SIG-M5 treated with dmso at 0.1 percent for 504 hours (cell line): ENCODE measurements around the gene FUT2.
A peak's percentile ranks its signal among the peaks of the same experiment; 100 is the strongest.
"Not testable (repeated sequence)": the region's sequence is repeated elsewhere in the genome, so short reads cannot be mapped to it uniquely, and the experiment has no call there.

Experiments used
- DNase-seq: peaks from one replicate; lab custom pipeline; 2025; ENCODE audit not compliant: unreplicated experiment; lab: John Stamatoyannopoulos, UW

The FUT2 gene

DNA sequence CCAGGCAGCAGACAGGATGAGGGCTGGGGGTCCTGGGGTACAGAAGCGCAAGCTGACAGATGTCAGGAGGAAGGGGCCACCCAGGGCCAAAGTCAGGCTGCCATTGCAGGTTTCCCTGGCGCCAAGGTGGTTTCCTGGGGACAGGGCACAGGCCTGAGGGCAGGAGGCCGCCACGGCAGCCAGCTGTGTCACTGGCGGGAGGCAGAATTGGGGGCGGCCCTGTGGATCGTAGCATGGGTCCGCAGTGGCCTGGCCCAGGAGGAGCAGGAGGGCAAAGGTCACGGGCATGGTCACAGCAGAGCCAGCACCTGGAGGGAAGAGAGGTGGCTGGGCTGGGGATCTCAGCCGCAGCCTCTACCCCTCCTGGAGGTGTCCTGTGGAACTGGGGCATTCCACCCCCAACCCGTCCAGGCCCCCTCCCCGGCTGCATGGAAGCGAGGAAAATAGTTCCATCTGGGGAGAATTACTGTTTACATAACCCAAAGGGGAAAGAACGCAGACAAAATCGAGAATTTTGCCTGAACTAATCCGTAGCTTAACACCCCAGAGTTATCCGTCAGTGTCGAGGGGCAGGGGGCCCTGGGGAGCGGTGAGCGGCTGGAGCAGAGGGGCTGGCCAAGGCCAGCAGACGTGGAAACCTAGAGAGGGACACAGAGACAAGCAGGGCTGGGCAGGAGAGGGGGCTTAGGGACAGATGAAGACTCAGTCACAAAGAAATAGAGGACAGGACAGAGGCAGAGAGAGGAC, 24.9 kb upstream of the FUT2 start:
- DNase-seq, result no peak

DNA sequence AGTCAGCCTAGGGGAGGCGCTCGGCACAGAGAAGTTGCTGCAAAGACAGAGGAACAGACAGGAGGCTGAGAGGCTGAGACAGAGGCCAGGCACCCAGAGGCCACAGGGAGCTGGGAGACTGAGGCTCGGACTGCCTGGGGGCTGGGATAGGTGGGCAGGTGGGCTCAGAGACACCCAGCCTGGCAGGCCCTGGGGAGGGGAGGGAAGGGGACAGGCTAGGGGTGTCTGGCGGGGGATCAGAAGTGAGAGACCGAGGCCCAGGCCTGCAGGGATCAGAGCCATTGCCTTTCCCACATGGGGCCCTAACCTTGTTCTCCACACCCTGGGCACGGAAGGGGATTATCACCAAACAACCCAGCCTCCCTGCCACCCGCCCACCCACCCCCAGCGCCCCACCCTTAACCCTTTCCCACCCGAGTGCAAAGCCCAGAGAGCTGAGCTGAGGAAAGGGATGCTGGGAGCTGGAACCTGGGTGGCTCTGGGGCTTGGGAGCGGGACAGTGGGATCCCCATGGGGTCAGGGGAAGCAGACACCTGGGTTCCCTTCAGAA, 24.2 kb upstream of the FUT2 start:
- DNase-seq, result no peak

DNA sequence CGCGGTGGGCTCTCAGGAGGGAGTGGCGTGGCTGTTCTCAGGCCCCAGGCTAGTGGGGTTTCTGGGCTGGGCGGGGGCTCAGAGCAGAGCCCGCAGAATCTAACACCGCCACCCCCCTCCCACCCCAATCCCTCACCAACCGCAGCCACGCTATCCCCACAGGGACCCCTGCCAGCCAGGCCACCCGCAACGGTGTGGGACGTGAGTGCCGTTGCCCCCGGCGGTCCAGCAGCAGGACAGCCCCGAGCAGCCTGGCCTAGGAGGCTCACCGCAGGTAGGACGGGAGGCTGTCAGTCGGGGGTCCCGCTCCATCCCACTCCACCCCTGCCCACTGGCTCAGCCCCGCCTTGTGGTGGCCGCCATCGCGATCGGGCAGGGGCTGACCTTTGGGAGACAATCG, 22.8 kb upstream of the FUT2 start, which contains the start of gene NTN5:
Gene NTN5 (minus strand): TSS at position 24 of the 400 bp plus-strand sequence. CDS start 2,031 bp downstream, outside the sequence.
- no peak for DNase-seq

DNA sequence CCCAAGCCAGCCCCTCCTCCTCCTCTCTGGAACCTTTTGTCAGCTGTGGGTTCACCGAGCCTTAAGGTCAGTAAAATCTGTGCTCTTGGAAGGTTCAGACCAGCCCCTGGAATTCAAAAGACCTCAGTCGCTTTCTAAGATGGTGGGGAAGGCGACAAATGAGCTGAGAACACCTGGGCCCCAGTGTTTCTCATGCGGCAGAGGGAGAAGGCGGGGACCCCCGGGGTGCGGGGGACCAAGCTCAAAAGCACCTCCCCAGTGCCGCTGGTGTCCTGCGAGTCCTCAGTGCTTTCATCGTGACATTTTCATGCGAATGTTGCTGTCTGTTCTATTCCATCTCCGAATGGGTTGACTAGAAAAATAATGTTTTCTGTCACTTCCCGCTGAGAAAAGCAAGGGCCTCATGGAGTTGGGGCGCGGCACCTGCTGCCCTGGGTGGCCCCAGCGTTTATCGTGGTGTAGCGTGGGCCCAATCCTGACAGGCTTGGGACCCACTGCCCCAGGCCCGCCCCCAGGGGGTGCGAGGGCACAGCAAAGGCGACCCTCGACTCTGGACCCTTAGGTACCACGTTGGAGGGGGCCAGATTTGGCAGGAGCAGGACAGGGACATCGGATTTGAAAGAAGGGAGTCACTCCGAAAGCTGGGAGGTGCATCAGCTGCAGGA, 22.2 kb upstream of the FUT2 start:
- DNase-seq, result no peak

DNA sequence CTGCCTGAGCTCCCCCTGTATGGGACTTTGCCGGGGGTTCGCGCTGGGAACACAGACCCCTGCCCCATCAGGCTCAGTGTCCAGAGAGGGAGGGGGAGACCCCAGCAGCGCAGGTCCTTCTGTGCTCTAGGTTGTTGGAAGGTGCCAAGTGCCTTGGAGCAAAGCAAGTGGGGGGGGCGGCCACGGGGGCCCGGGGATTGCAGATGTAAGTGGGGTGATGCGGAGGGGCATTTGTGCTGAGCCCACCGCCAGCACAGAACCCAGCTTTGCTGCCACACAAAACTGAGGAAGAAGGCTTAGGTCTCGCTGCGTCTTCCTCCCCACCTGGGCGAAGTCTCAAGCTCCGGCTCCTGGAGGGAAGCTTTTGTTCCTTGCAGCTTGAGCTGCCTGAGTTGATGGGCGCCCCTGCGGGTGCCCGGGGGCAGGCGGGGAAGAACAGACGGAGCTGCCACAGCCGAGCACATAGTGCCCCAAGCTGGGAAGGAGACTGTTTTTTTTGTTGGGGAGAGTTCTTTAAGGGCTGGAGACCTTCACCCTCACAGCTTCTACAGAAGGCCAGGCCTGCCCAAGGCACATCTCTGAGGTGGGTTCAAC, 21.5 kb upstream of the FUT2 start:
- DNase-seq, result no peak

DNA sequence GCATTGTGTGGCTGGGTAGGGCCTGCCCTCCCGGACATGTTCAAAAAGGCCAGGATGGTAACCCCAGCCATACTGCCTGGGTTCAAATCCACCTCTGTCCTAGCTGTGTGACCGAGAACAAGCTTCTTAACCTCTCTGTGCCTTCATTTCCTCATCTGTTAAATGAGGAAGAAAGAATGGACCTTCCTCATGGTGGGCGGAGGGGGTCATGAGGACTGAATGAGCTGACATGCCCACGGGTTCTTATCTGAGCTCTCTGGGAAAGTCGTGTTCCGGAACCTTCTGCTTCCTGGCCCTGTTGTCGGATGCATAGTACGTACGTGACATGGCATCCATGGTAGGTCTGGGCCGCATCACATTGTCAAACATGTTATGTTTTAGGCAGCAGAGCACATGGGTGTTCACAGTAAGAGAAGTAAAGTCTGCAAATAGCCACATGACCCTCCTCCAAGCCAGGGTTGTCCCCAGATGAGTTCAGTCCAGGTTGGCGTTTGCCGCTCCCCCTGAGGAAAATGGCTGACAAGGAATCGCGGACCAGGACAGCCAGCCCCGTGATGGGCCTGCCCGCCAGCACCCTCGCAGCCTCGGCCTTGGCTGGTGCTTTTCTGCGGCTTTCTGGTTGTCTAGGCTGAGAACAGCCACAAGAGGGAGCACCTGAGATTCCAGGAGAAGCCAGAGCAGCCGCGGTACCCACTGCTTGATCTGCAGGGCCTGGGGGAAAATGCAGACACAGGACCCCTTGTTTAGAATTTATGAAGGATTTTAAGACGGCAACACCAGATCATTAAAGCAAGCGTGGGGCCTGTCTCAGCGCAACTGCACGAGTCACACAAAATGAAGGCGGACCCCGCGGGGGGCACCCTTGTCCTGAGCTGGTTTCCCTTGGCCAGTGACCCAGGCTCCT, 20.6 kb upstream of the FUT2 start:
- DNase-seq, result peak; percentile 68

DNA sequence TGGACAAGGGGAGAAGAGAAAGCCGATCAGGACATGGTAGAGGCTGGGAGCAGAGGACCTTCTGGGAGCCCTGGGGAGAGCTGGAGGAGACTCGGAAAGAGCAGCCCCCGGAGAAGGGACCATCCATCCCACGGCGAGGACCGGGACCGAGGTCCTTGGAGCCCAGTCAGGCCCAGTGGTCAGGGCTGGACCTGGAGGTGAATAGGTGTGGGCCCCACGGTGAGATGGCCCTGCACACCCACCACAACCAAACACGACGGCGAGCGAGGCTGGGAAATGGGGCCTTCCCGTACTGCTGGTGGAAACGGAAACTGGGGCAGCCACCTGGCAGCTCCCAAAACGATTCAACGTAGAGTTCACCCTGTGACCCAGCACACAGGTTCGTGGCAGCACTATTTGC, 19.3 kb upstream of the FUT2 start:
- DNase-seq, result no peak

DNA sequence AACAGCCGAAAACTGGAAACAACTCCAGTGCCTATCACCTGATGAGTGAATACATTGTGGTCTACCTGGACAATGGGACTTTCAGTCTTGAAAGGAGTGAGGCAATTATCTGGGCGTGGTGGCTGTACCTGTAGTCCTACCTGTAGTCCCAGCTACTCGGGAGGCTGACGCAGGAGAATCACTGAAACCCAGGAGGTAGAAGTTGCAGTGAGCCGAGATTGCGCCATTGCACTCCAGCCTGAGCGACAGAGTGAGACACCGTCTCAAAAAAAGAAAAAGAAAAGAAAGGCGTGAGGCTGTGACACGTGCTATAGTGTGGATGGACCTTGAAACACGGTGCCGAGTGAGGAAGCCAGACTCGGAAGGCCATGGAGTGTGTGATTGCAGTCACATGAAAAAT, 18.9 kb upstream of the FUT2 start:
- DNase-seq, result no peak

DNA sequence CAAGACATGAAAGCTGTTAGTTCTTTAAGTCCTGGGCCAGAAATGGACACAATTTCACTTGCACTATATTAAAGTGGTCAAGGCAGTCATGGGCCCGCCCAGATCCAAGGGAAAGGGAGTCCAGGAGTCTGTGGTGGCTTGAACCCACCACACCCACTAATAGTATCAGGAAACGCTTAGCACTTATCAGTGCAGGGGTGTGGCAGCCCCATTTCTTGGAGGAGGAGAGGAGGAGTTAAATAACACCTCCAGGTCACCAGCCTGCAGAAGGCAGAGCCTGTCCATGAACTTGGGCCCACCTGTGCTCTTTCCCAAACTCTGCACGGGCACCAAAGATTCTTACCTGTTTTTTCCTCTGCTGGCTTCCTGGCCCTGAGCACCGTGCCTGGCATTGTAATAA, 17.6 kb upstream of the FUT2 start:
- no peak for DNase-seq

DNA sequence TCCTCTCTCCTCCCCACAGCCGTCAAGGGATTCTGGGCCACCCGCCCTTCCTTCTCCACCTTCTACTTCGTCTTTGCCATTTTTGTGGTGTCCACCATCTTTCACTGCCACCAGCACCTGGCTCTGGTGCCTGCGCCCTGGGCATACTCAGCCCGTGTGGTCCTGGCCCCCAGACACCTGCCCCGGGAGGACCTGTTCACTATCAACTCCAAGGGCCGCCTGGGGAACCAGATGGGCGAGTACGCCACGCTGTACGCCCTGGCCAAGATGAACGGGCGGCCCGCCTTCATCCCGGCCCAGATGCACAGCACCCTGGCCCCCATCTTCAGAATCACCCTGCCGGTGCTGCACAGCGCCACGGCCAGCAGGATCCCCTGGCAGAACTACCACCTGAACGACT, 15.8 kb upstream of the FUT2 start:
- DNase-seq, result not testable (repeated sequence)

DNA sequence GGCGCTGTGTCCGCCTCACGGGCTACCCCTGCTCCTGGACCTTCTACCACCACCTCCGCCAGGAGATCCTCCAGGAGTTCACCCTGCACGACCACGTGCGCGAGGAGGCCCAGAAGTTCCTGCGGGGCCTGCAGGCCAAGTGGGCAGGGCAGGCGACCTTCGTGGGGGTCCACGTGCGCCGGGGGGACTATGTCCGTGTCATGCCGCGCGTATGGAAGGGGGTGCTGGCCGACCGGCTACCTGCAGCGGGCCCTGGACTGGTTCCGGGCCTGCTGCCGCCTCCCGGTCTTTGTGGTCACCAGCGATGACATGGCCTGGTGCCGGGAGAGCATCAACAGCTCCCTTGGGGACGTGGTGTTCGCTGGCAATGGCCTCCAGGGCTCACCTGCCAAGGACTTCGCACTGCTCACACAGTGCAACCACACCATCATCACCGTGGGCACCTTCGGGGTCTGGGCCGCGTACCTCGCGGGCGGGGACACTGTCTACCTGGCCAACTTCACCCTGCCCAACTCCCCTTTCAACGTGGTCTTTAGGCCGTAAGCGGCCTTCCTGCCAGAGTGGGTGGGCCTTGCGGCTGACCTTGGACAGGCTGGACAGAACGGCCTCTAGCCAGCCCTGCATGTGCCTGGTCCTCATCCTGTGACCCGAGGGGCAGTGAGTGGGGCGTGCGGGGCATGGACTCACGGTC, 15.2 kb upstream of the FUT2 start:
- no peak for DNase-seq

DNA sequence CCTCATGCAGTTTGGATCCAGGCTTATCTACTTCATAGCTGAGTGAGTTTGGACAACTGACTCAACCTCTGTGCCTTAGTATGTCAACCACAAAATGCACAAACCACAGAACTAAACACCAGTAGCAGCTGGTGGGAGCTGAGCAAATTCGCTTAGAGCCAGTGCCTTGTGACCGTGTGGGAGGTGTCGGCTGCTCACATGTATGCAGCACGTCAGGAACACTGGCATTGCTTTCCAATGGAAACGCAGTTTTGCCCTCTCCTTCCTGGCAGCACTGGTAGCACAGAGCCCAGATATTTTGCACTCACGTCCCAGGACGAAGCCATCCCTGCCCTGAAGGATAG, 14.7 kb upstream of the FUT2 start:
- DNase-seq, result no peak

DNA sequence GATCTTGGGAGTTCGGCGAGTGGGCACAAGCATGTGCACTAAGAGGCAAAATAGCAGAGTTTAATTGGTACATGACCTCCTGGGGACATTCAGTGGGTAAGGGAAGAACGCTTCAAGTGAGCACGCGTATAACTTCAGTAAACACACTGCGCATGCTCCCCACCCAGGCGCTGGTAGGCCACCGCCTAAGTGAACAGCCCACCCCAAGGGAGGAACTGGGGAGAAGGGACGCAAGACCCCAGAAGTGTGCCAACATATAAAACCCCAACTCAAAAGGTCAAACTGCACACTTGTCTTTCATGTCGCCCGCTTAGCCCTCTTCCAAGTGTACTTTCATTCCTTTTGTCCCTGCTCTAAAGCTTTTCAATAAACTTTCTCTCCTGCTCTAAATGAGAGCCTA, 12.4 kb upstream of the FUT2 start:
- no peak for DNase-seq

DNA sequence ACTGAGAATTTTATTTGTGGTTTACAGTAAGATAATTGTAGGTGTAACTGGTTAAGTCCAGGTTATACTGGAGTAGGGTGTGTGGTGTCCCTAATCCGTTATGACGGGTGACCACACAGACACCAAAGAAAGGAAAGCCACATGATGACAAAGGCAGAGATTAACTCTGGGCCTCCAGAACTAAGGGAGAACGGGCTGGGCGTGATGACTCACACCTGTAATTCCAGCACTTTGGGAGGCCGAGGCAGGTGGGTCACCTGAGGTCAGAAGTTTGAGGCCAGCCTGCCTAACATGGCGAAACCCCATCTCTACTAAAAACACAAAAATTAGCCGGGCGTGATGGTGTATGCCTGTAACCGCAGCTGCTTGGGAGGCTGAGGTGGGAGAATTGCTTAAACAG, 10.2 kb upstream of the FUT2 start:
- DNase-seq, result no peak

DNA sequence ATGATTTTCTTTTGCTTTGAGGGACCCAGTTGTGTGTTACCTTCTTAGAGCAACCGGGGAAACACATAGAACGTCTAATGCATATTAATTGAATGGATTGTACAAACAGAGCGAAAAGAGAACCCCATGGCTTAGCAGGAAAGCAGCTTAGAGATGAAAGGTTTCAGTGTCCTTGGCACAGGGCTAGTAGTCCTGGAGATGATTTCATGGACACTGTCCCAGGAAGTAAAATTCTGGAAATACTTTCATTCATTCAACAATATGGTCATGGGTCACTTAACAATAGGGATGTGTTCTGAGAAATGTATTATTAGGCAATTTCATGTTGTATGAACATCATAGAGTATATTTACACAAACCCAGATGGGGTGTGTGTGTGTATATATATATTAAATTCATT, 9.7 kb upstream of the FUT2 start:
- no peak for DNase-seq

DNA sequence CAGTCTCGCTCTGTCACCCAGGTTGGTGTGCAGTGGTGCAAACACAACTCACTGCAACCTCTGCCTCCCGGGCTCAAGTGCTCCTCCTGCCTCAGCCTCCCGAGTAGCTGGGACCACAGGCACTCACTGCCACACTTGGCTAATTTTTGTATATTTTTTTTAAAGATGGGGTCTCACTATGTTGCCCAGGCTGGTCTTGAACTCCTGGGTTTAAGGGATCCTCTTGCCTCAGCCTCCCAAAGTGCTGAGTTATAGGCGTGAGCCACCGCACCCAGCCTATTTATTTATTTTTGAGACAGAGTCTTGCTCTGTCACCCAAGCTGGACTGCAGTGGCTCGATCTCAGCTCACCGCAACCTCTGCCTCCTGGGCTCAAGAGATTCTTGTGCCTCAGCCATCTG, 9.1 kb upstream of the FUT2 start:
- not testable (repeated sequence) for DNase-seq

DNA sequence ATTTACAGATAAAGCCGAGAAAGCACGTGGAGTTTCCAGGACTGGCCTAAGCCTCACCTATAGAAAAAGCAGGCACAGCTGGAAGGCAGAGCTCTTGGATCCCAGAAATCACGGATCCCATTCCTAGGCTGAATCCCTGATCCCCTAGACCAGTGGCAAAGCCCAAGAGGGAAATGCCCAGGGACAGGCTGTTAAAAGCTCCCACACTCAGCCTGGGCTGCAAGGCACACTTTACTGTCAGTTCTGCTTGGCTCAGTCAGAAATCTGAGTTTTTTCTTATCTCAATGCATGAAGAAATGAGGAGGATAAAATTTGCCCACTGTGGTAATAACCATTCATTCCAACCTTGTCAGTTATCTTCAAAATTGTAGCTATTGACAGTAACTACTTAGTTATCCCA, 8.0 kb upstream of the FUT2 start:
- DNase-seq, result no peak

DNA sequence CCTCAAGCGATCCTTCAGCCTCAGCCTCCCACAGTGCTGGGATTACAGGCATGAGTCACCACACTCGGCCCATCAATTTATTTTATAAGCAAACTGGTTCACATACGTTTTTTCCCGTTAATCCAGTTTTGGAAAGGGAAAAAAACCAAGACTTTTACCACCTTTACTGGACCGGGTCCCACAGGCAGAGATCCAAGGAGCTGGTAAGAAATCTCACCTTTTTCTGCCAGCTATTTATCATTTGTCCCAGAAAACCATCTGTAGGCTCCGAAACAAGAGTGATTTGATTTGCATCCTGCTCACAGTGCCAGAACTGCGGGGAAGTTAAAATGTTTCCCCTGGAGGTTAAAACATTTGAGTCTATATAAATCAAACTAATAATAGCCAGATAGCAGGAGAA, 6.3 kb upstream of the FUT2 start:
- DNase-seq, result no peak

DNA sequence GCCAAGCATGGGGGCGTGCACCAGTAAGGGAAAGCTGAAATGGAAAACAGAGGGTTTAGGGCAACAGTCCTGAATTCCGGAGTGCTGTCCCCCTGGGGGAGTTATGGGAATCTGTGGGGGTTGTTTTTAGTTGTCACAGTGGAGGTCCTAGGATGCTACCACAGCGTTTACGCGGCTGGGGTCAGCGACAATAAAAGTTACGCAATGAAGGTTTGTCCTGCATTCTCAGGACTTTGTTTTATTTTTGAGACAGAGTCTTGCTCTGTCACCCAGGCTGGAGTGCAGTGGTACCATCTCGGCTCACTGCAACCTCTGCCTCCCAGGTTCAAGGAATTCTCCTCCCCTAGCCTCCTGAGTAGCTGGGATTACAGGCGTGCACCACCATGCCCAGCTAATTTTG, 2.1 kb upstream of the FUT2 start:
- not testable (repeated sequence) for DNase-seq

DNA sequence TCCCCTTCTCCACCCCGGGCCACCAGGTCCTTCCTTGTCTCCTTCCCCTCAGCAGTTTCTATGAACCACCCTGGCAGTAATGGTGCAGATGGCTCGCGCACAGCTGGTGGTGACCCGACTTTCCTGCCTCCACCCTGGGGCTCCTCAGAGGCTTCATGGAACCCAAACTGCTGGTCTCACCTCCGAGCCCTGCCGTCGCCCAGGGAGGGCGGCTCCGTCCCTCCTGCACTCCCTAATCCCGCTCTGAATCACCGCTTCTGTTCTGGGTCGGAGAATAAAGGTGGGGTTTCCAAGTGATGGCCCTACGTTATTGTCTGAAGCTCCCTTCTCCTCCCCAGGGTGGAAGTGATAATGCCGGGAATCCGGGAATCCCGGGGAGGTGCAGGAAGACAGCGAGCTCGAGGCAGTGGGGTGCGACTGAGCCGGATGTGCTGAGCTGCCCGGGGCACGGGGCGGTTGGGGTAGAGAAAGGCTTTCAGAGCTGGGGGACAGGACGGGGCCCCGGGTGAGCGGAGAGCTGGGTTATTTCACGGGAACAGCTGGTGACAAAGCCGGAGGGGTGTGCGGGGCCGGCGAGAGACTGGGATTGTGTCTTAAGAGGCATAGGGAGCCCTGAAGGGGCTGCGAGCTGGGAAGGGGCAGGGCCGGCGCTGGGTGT, 711 bp downstream of the FUT2 start:
- no peak for DNase-seq
